Nephron progenitor cell (in vitro differentiated cells): ENCODE data around the gene TTC24.

Experiments used
- DNase-seq: peaks from one replicate; pipeline ENCODE4 v3.0.0; 2021
- H3K27ac Mint-ChIP-seq: 2 replicates; pipeline ENCODE4 v1.8.0; 2021; ENCODE audit warnings: mild to moderate bottlenecking, moderate library complexity, mixed read lengths
- H3K27me3 Mint-ChIP-seq: 2 replicates; pipeline ENCODE4 v1.8.0; 2021; ENCODE audit warnings: mild to moderate bottlenecking, low read depth, mixed read lengths; ENCODE audit not compliant: poor library complexity
- H3K36me3 Mint-ChIP-seq: 2 replicates; pipeline ENCODE4 v1.8.0; 2021; ENCODE audit warnings: low read depth, mixed read lengths
- H3K4me1 Mint-ChIP-seq: 2 replicates; pipeline ENCODE4 v1.8.0; 2021; ENCODE audit warnings: mixed read lengths
- H3K4me3 Mint-ChIP-seq: 2 replicates; pipeline ENCODE4 v1.8.0; 2021; ENCODE audit warnings: mild to moderate bottlenecking, moderate library complexity, mixed read lengths
- H3K9me3 Mint-ChIP-seq: 2 replicates; pipeline ENCODE4 v1.8.0; 2021; ENCODE audit warnings: mild to moderate bottlenecking, moderate library complexity, mixed read lengths
- CTCF ChIP-seq: fragments of 200-600 bp; sonication (generic); IDR thresholded peaks from 2 replicates; pipeline ENCODE4 v1.5.0; 2021; ENCODE audit warnings: antibody characterized with exemption

TTC24 gene

GRCh38 chr1:156577550-156577949 lies 2.0 kb upstream of the TTC24 start:
- Mint-ChIP-seq H3K36me3 (no peaks in the 10 kb centered on the region), H3K9me3 (no peaks in the 10 kb centered on the region), H3K27me3 (peaks cover 17% of the 10 kb centered on the region), H3K4me1 (peaks cover 77% of the 10 kb centered on the region), H3K27ac (peak overlapping the region; percentile 95), H3K4me3 (no peak overlapping the region)
- no peak for TF ChIP-seq CTCF
- DNase-seq: no peak

GRCh38 chr1:156578055-156578454 lies 1.5 kb upstream of the TTC24 start:
- DNase-seq: no peak
- TF ChIP-seq CTCF: no peak
- Mint-ChIP-seq H3K27ac (peak overlapping the region; percentile 95), H3K4me1 (peaks cover 77% of the 10 kb centered on the region), H3K27me3 (peaks cover 14% of the 10 kb centered on the region), H3K4me3 (peak overlapping the region; percentile 52), H3K36me3 (no peaks in the 10 kb centered on the region), H3K9me3 (no peaks in the 10 kb centered on the region)

- Mint-ChIP-seq H3K27ac (peak overlapping the region; percentile 72), H3K36me3 (no peaks in the 10 kb centered on the region)
Observed at GRCh38 chr1:156581661-156582387, 2.3 kb downstream of the TTC24 start.

GRCh38 chr1:156582388-156583017 lies 3.0 kb downstream of the TTC24 start:
- peak overlapping the region; percentile 72 for H3K27ac Mint-ChIP-seq
- peaks cover 11% of the 10 kb centered on the region for H3K27me3 Mint-ChIP-seq
- peaks cover 76% of the 10 kb centered on the region for H3K4me1 Mint-ChIP-seq
- no peak for TF ChIP-seq CTCF
- H3K4me3 Mint-ChIP-seq: no peak overlapping the region
- no peak for DNase-seq
- no peaks in the 10 kb centered on the region for H3K9me3 Mint-ChIP-seq
- H3K36me3 Mint-ChIP-seq: no peaks in the 10 kb centered on the region

More at GRCh38 chr1:156581661-156582387, 2.3 kb downstream of the TTC24 start:
- Mint-ChIP-seq H3K4me3 (no peak overlapping the region), H3K4me1 (peaks cover 80% of the 10 kb centered on the region), H3K9me3 (no peaks in the 10 kb centered on the region), H3K27me3 (peaks cover 8% of the 10 kb centered on the region)
- no peak for TF ChIP-seq CTCF
- no peak for DNase-seq

GRCh38 chr1:156583821-156584622 lies 4.5 kb downstream of the TTC24 start:
- H3K27ac Mint-ChIP-seq: peak overlapping the region; percentile 39
- peak; percentile 80 for DNase-seq
- peak; percentile 83 for TF ChIP-seq CTCF

More at GRCh38 chr1:156583821-156584622, 4.5 kb downstream of the TTC24 start:
- H3K36me3 Mint-ChIP-seq: no peaks in the 10 kb centered on the region
- H3K4me3 Mint-ChIP-seq: peak overlapping the region; percentile 64
- H3K4me1 Mint-ChIP-seq: peaks cover 64% of the 10 kb centered on the region
- peaks cover 23% of the 10 kb centered on the region for H3K27me3 Mint-ChIP-seq
- H3K9me3 Mint-ChIP-seq: no peaks in the 10 kb centered on the region
